NCI-H128 (cell line): ENCODE results near the gene GPR84.

Experiments used
- DNase-seq: peaks from one replicate; lab custom pipeline; 2025; ENCODE audit not compliant: unreplicated experiment; lab: John Stamatoyannopoulos, UW

GPR84 gene

DNA sequence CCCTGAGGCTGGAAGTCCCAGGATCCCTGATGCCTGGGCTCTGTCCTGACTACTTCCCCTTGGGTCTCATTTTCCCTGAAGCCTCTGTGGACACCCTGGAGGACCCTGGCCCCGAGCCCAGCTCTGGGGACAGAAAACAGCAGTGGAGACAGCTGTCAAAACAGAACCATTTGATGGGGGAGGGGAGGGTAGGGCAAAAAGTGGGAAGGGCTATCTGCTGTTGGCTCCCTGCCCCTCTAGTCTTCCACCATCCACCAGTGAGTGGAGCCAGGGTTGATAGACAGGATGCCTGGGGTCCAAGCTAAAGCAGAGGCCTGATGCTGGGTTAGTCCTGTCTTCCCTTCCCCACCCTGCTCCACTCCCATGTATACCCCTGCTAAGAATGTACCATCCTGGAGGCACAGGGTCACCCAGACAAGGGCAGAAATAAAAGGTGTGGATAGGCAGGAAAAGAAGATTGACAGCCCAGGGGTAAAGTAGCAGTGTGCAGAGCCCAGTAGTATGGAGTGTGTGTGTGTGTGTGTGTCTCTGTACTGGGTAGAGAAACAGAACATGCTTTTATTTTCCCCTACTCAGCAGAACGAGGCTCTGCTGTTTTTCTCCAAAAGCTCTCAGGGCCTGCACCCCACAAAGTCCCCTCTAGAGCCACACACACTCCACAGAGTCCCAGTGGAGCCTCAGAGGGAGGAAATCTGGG, 10.4 kb upstream of the GPR84 start:
- no peak for DNase-seq

DNA sequence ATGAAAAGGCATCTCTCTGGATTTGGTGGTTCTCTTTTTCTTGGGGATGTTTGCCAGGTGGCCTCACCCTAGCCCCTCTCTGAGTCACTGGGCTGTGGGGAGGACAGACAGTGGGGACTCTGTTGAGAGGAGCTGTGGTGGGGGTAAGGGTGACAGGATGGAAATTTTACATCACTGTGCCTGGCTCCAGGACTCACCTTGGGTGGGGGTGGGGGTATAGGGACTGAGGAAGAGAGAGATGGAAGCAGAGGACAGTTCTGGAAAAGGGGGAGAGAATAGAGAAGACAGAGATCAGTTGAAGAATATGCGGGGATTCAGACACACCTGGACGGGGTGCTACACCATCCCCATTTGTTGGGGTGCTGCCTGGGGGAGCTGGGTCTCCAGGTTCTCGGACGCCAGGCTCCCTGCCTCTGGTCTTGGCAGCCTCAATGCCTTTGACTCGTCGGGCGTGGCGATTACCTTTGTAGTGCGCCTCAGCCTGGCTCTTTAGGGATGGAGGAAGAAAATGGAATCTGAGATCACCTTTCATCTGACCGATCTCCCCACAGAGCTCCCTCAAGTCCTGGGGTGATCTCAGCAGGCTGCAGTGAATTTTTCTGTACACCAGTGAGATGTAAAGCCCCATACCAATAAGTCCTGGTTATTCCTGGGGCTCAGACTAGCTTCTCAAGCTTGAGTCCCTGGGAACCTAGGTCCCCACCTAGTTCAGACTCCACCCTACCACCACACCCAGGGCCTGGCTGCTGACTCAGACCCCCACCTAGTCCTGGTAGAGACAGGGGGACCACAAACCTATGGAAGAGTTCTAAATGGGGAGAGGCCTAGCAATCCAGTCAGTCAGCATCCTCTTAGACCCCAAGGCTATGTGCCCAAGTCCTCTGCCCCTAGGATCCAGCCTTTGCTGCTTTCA, 9.6 kb upstream of the GPR84 start:
- DNase-seq = no peak

DNA sequence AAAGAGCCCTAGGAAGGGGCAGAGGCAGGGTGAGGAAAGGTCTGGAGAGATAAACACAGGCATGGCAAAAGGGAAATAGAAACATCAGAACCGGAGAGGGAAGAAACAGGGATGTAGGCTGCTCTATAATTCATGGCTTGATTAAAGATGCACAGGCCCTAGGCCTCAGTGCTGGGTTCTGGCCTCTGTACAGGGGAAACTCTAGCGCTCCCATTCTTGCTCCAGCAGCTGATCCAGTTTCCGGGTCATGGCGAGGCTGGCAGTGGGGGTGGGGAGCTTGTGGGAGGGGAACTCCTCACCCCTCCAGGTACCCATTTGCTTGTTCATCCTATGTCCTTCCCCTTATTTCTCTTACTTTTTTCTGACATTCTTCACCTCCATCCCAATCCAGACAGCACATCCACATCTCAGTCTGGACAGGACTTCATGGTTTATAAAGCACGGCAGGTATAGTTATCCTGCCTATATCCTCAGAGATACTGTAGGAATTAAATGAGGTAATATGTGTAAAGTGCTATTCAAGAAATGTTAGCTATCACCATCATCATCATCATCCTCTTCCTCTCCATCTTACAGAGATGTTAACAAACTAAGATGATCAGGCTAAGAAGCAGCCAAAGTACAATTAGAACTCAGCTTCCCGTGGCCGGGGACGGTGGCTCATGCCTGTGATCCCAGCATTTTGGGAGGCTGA, 8.0 kb upstream of the GPR84 start:
- DNase-seq = no peak

DNA sequence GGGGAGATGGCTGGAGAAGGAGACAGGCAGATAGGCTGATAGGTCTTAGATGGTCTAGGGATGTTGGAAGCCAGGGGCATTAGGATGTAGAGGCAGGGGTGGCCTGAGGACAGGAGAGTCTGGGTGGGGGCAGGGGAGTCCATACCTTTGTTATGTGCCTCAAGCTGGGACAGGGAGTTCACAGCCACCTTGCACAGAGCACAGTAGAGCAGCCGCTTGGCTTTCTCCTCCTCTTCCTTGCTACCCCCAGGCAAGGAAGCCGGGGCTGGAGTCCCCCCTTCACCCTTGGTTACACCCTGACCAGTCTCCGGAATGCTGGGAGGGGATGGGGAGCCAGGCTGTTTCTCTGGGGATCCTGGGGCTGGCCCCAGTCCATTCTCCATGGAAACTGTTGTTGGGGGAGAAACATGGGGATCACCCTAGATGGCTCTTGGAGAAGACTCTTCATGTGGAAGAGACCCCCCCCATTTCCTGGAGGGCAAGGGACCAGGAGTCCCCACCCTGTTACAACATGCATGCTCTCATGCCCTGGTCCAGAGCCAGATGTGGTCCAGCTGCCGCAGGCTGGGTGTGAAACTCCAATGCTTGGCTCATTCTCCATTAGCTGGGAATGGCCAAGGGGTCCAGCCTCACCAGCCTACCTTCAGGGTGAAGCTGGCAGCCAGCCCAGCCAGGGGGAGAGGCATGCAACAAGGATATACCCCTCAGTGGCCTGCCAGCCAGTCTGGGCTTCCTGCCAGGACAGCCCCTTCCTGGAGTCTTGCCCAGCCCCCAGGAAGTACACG, 7.2 kb upstream of the GPR84 start:
- DNase-seq = peak; percentile 52

DNA sequence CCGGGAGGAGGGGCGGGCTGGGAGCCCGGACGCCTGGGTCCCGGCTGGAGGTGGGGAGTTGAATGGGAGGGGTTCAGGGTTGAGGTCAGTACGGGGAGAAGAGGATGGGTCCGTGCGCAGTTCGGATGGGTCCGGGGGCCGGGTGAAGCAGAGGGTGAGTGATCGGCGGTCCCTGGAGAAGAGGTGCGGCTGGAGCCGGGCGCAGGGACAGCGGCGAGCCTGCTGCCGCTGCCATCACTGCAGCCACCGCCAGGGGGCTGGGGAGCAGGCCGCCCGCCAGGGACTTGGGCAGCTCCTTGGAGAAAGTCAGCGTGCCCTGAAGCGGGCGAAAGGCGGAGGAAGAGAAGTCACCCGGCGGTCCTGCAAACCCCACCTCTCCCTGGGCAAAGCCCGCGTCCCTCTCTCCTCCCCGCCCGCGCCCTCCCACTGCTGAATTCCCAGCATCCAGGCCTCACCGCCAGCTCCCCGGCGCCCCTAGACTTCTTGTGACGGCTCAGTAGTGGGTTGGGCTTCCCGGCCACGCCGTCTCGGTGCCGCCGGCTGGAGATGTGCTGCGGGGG, 6.0 kb upstream of the GPR84 start:
- DNase-seq = no peak

DNA sequence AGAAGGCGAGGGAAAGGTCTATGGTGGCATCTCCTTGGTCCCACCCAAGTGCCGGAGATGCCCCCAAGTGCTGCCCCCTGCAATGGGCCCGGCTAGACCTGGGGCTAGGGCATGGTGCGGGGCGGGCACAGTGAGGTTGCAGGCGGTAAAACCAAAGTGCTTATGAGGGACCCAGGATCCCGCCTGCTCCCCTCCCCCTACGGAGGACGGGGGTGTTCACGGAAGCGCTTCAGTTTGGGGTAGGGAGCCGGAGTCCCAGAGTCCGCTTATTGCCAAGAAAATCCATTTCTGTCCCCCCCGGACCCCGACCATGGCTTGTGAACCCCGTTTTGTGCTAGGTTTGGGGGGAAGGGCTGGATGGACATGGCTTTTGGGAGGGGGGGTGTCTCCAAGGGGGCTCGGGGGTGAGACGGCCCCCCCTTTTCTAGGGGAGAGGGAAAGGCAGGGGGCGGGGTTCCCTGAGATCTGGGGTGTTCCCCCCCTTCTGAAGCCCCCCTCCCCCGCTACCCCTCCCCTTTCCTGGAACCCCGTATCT, 5.4 kb upstream of the GPR84 start:
- DNase-seq = no peak

DNA sequence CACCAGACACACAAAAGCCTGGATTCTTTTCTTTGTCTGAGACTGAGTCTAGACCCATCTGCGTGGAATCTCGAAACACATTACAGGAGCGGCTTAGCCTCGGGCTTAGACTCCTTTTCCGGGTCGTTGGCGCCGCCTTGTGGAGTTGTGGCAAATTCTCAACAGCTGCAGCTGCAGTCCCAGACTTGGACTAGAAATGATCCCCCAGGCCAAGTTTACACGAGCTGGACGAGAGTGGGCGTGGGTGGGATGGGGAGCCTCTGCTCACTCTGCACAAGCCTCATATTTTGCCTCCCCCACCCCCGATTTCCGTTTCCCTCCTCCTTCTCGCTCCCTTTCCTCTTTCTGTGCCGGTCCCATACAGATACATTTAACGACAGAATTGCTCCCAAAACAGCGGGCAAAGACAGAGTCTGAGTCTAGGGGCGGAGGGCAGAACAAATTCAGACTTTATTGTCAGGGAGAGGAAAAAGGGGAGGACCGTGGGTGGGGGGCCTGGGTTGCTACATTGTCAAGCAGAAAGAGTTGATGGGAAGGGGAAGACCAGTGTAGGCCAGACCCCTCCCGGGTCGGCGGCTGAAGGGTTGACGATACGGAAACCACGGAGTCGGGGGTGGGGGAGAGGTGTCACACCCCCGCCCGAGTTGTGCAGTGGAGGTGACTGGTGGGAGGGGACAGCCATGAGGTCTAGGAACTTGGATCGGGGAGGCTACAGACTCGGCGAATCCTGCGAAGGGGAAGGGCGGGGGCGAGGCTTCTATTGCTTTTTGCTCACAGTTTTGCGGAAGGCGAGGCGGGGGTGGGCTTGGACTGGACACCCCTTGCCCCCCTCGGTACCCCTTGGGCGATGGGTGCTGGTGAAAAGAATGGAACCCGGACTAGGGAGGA, 4.7 kb upstream of the GPR84 start:
- peak; percentile 75 for DNase-seq

DNA sequence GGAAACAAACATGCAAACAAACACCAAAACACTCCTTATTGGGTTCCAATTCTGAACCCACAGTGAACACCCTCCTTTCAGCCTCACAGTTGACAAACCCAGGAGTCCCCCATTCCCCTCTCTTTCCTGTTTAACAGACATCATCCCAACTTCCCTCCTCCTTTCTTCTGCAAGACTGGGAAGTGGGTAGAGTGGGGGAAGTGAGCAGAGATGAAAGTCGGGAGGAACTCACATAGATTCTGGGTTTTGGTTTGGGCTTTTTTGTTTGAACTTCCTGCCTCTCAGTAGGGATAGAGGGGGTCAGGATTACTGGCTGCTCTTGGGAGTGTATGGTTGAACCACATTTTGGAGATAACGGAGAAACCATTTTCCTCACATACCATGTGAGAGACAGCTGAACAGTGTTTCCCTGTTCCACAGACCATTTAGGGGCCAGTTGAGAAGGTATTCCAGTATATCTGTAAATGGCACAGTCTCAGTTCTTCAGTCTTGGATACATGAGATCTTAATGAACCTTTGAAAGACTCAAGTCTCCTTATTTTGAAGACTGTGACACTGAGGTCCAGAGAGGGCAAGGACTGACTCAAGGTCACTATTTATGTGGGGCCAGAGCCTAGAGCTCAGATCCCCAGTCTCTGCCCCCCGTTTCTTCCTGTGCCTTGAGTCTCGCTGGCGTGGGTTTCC, 3.9 kb upstream of the GPR84 start:
- no peak for DNase-seq

DNA sequence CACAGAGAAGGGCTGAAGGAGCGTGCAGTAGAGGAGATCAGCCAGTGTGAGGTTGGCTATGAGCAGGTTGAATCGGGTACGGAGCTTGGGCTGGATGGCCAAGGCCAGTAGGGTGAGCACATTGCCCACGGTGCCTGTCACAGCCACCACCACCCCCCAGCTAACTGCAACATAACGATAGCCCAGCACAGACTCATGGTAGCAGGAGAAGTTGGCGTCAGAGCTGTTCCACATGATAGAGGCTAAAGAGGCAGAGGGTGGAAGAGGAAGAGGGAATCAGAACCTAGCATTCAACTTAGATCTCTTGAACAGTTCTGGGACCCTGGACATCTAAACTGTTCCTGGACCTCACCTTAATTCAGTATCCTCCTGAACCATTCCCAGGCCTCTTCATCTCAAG, 668 bp downstream of the GPR84 start:
- no peak for DNase-seq

DNA sequence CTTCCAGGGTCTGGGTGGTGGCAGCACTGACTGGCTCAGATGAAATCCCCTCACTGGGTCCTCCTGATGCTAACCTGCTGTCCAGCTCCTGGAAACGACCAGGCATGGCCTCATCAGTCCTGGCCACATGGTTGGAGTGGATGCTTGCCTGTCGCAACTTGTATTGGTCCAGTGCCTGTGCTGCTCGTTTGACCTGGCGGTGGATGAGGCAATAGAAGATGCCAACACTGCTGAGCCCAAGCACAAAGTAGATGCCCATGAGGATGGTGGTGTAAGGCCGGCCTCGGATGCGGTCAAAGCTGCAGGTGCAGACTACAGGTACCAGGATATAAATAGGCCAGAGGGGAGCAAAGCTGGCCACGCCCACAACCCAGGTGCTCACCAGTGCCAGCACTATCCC, 1.2 kb downstream of the GPR84 start:
- DNase-seq = no peak

DNA sequence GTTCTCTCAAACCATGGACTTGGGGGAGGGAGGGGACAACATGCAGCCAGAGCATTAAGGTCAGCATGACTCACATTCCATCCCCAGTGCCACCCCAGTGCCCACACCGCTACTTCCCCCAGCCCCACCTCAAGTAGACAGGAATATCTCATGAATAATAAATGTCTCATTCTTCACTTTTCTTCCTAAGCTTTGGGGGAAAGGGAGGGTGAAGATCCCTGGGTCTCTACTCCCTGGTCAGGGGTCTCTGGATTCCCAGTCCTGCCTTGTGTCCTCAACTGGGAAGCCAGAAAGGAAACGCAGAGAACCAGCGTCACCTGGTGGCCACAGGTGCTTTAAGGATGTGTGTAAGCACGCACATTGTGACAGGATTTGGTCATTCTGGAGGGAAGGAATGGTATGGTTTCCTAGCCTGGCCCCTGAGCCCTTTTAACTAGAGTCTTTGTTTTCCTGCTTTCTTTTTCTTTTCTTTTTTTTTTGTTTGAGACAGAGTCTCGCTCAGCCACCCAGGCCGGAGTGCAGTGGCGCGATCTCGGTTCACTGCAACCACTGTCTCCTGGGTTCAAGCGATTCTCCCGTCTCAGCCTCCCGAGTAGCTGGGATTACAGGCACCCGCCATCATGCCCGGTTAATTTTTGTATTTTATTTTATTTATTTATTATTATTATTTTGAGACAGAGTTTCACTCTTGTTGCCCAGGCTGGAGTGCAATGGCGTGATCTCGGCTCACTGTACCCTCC, 3.4 kb downstream of the GPR84 start:
- DNase-seq = peak; percentile 83

DNA sequence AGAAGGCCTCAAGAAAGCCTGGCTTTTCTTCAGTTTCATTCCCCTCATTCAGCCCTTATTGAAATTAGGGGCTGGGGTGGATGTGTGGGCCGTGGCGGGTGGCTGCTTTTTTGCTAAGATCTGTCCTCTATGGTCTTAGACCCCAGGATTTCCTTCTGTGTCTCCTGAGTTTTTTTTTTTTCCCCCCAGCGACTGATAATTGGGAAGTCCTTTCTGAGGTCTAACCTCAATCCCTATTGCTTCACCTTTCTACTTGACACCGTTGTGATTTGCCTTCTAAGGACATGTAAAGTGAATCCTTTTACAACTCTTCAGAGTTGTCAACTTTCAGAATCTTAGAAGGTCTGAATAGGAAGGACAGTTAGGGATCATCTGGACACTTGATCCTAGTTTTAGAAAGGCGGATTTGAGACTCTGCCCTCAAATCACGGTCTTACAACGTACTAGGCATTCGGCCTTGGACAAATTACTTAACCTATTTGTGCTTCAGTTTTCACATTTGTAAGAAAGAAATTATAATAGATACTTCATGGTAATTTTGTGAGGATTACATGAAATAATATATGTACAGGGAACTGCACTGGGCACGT, 4.4 kb downstream of the GPR84 start:
- no peak for DNase-seq

DNA sequence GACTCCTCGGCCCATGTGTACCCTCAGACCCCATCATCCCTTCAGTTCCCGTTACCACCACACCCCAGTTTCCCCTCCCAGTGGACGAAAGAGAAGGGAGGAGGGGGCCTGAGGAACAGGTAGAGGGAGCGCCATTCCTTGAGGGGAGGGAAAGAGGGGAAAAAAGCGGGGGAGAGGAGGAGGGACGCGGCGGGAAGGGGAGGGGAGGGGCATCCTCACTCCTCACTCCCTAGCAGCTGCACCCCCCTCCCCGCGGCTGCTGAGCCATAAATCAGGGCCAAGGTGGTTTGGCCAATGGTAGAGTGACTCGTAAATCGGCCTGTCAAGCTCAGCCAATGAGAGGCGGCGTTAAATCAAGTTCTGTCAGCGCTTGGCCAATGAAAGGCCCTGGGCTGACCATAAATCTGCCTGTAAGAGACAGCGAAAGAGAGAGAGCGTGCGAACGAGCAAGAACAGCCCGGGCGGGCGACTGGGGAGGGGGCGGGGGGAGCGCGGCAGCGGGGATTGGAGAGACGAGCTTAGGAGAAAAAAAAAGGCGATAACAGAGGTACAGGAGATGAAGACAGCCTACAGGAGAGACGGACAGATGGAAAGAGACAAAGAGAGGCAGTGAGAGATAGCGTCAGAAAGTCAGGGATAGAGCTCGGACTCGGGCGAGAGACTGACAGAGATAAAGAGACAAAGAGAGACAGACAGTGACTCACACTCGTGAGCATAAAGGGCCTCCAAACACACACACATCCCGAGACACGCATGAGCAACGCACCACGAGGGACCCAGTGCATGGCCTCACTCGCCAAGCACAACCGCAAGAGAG, 5.1 kb downstream of the GPR84 start:
- DNase-seq = peak; percentile 95

DNA sequence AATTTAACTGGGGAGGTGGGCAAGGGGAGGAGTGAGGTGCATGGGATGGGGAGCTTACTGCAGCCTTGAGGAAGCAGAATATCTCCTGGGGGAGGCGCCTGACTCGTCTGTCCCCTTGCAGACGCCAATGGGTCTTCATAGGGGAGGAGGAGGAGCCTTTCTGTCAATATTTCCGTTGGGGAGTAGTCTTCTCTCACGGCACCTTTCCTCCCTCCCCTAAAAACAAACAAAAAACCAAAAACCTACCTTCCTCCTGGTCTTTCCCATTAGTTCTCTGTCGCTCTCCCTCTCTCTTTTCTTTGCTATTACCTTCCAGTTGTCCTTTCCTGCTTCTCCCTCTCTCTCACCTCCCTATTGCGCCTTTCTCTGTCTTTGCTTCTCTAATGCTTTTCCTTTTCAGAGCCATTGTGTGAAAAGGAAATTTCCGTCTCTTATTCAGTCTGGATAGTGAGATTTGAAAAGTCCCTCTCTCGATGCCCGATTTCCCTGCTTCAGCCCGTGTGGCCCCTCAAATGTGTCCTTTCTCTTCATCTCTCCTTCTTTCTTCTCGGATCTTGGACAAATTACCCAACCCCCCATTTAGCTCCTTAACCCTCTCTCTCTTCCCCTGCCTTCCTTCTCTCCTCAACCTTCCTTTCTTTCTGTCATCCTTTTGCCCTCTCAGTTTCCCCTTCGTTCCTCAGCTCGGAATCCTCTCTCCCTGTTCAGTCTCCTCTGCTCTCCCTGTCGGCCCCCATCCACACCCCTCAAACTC, 5.9 kb downstream of the GPR84 start:
- no peak for DNase-seq

DNA sequence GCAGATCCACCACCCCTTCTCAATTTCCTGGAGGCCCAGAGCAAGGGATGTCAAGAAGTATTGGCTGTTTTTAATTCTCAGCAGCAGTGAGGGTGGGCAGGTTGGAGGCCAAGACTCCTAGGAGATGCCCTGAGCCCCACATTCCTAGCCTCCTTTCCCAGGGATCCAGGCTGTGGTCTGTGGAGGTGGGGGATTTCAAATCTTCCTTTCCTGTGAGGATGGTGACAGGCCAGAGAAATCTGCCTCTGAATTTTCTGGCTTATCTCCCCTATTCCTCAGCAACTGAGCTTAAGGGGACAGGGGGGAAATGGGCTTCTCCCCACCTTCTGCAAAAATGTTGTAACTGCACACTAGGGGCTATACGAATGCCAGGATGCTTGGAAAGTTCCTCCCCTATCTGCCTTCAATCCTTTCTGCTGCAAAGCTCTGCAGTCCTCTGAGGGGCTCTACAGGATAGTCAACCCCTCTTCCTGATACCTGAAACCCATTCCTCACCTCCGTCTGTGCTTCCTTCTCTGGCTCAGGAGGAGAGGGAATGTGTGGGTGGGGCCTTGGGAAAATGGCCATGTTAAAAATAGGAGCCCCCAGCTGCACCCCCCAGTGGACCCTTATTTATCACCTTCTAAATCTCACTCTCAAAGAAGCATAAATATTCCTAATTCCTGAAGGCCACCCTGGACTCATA, 6.6 kb downstream of the GPR84 start:
- no peak for DNase-seq

DNA sequence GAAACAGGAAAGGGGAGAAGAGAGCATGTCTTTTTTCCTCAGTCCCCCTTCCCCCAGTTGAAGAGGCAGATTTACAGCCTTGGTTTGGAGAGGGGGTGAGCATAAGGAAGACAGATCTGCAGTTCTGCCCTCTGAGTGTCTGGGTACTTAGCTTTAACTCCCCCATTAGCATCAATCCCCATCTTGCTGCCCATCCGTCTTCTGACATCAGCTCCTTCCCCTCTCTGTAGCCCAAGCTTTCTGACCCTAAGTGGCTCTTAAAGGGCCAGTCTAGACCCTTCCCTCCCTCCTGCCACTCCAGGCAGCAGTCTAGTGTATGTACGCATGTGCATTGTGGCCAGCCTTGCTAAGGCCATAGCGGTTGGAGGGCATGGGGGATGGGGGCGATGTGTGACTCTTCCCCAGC, 7.3 kb downstream of the GPR84 start:
- DNase-seq = no peak
